Measurements from ENCODE around the gene ZFP36.

GRCh38 chr19:39444598-39445195, 38.0 kb downstream of the ZFP36 start:
- TF ChIP-seq POLR2A (IDR thresholded peaks at IDR 0.05; ENCODE audit: low read length) = no peak
- no peak for TF ChIP-seq GATA1 (IDR thresholded peaks at IDR 0.05; ENCODE audit: low read depth, low read length)

Data from erythroblast (primary cell).